ENCODE results near the gene DENND1A.
"Not testable (repeated sequence)": the region's sequence is repeated elsewhere in the genome, so short reads cannot be mapped to it uniquely, and the experiment has no call there.

The DENND1A gene

DNA sequence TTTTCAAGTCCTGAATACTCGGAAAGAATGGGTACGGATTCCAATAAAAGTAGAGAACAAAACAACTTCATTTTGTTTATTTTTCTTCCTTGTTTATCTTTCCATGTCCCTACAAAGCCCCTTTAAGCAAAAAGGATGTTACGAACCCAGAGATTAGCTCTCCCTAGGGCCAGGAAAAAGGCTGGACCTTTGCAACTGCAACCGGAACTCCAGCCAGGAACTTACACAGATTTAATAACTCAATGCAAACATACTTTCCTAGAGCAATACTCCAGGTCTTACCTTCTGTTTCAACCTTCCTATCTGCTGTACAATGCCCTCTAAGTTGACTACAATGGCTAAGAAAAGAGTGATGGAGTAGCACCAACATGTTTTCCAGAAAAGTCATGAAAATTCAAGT is 7.0 kb downstream of the DENND1A start:
- no peak for DNase-seq (ENCODE audit: low spot score)
- Mint-ChIP-seq H3K4me1 (ENCODE audit: low read depth) (peaks cover 10% of the 10 kb centered on the region), H3K4me3 (no peak overlapping the region), H3K27me3 (ENCODE audit: low read depth) (no peaks in the 10 kb centered on the region), H3K9me3 (peaks cover 12% of the 10 kb centered on the region), H3K36me3 (ENCODE audit: low read depth) (peaks cover 3% of the 10 kb centered on the region), H3K27ac (no peak overlapping the region)

DNA sequence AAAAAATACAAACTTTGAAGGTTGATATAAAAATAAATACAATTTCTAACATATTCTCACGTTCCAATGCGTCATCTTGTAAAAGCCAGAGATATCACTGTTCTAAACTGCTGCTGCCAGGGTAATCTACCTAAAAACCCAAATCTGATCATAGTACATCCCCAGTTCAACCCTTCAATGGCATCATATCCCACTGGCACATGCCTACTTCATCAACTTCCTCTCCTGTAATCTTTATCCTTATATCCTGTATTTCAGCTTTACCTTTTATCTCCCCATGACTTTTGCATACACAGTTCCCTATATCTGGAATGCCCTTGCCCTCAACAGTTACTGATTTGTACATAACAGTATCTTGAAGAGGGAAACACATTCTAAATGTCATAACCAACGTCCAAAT is 7.5 kb downstream of the DENND1A start:
- Mint-ChIP-seq H3K4me1 (ENCODE audit: low read depth) (peaks cover 6% of the 10 kb centered on the region), H3K4me3 (no peak overlapping the region), H3K27ac (no peak overlapping the region), H3K27me3 (ENCODE audit: low read depth) (no peaks in the 10 kb centered on the region), H3K36me3 (ENCODE audit: low read depth) (peaks cover 3% of the 10 kb centered on the region), H3K9me3 (peaks cover 12% of the 10 kb centered on the region)
- no peak for DNase-seq (ENCODE audit: low spot score)

DNA sequence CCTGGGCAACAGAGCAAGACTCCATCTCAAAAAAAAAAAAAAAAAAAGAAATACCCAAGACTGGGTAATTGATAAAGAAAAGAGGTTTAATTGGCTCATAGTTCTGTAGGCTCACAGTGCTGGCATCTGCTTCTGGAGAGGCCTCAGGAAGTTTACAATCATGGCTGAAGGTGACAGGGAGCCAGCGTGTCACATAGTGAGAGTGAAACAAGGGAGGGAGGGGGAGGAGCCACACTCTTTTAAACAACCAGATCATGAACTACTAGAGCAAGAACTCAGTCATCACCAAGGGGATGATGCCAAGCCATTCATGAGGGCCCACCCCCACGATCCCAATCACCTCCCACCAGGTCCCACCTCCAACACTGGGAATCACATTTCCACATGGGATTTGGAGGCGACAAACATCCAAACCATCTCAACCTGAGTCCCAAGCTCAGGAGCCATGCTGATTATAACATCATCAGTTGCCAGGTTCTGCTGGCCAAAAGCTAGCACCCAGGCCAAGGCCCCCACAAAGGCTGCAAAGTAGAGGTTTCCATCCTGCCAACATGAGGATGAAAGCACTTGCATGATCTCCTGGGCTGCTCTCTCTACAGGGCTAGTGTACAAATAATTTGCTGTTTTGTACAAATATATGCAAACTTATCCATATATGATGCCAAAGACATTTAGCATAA is 15.3 kb downstream of the DENND1A start:
- Mint-ChIP-seq H3K4me1 (ENCODE audit: low read depth) (peaks cover 2% of the 10 kb centered on the region), H3K4me3 (no peak overlapping the region), H3K27ac (no peak overlapping the region), H3K36me3 (ENCODE audit: low read depth) (no peaks in the 10 kb centered on the region), H3K27me3 (ENCODE audit: low read depth) (no peaks in the 10 kb centered on the region), H3K9me3 (no peaks in the 10 kb centered on the region)
- DNase-seq (ENCODE audit: low spot score), result no peak

DNA sequence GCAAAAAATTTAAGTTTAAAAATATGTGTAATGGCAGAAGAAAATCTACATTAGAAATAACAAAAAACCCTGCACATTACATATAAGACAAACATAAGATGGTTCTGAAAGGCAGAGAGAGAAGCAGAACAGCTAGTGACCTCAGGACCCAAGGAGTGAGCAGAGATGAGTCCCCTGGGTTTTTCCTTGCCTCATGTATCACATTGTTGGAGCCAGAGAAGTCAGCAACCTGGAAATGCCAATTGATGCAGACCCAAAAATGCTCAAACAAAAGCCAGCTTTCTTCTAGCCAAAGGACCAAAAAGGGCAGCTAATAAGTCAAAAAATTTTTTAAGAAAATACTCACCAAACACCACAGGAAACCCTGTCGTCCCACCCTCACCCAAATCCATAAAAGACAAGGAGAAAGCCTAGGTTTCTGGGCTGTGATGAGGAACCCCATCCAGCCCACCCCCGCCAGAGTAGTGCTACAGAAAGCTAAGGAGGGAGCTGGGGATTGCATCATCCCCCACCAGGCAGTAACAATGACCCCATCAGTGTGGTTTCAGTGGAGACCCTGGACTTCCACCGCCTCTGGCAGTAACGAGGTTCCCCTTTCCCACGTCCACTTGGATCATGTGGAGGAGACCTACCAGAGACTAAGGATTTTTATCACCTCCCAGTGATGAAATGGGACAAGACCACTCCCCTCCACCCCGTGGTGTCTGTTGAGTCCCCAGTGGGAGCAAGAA is 17.6 kb downstream of the DENND1A start:
- Mint-ChIP-seq H3K36me3 (ENCODE audit: low read depth) (no peaks in the 10 kb centered on the region), H3K9me3 (no peaks in the 10 kb centered on the region), H3K27me3 (ENCODE audit: low read depth) (no peaks in the 10 kb centered on the region), H3K27ac (no peak overlapping the region), H3K4me1 (ENCODE audit: low read depth) (peaks cover 2% of the 10 kb centered on the region), H3K4me3 (no peak overlapping the region)
- no peak for DNase-seq (ENCODE audit: low spot score)

DNA sequence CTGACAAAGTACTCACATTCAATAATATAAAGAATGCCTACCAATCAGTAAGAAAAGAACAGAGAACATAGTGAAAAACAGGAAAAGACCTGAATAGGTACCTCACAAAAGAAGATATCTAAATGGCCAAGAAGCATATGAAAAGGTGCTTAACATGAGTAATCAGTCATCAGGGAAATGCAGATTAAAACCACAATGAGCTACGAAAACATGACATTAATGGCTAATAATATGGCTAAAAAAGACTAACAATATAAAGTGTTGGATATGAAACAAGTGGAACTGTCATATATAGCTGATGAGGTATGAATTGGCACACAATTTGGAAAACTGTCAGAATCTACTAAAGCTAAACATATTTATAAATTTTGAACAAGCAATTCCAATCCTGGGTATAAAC is 18.9 kb downstream of the DENND1A start:
- H3K9me3 Mint-ChIP-seq, result no peaks in the 10 kb centered on the region
- H3K27me3 Mint-ChIP-seq (ENCODE audit: low read depth), result no peaks in the 10 kb centered on the region
- H3K36me3 Mint-ChIP-seq (ENCODE audit: low read depth), result no peaks in the 10 kb centered on the region

DNA sequence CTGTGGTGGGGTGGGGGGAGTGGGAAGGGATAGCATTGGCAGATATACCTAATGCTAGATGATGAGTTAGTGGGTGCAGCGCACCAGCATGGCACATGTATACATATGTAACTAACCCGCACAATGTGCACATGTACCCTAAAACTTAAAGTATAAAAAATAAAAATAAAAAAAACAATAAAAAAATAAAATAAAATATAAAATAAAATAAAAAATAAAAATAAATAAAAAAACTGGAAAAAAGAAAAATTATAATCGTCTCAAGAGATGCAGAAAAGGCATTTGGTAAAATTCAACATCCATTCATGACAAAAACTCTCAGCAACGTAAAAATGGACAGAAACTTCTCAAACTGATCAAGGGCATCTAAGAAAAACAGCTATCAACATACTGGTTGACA is 20.7 kb downstream of the DENND1A start:
- not testable (repeated sequence) for H3K4me3 Mint-ChIP-seq; DNase-seq (ENCODE audit: low spot score); H3K27ac Mint-ChIP-seq; H3K9me3 Mint-ChIP-seq; H3K36me3 Mint-ChIP-seq (ENCODE audit: low read depth); H3K27me3 Mint-ChIP-seq (ENCODE audit: low read depth); H3K4me1 Mint-ChIP-seq (ENCODE audit: low read depth)

More for the DNA sequence above, 18.9 kb downstream of the DENND1A start:
- Mint-ChIP-seq H3K4me3 (no peak overlapping the region), H3K4me1 (ENCODE audit: low read depth) (peaks cover 2% of the 10 kb centered on the region), H3K27ac (no peak overlapping the region)
- DNase-seq (ENCODE audit: low spot score), result no peak

DNA sequence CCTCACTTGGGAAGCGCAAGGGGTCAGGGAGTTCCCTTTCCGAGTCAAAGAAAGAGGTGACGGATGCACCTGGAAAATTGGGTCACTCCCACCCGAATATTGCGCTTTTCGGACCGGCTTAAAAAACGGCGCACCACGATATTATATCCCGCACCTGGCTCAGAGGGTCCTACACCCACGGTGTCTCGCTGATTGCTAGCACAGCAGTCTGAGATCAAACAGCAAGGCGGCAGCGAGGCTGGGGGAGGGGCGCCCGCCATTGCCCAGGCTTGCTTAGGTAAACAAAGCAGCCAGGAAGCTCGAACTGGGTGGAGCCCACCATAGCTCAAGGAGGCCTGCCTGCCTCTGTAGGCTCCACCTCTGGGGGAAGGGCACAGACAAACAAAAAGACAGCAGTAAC is 26.4 kb downstream of the DENND1A start:
- H3K27me3 Mint-ChIP-seq (ENCODE audit: low read depth); H3K4me1 Mint-ChIP-seq (ENCODE audit: low read depth); H3K9me3 Mint-ChIP-seq; H3K36me3 Mint-ChIP-seq (ENCODE audit: low read depth); DNase-seq (ENCODE audit: low spot score); H3K27ac Mint-ChIP-seq; H3K4me3 Mint-ChIP-seq: not testable (repeated sequence)

DNA sequence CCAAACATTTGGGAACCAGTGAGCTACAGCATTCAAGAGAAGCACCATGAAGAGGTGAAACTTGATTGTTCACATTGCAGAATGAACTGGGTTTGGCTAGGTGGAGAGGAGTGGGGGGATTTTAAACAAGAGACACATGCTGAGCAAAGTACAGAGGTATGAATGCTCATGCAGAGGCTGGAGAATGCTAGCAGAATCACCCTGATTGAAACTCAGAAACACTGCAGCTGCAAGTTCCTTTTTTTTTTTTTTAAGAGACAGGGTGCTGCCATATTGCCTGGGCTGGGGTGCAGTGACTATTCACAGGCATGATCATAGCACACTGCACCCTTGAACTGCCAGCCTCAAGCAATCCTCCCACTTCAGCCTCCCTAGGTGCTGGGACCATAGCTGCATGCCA is 35.1 kb downstream of the DENND1A start:
- H3K27ac Mint-ChIP-seq, result no peak overlapping the region
- no peaks in the 10 kb centered on the region for H3K27me3 Mint-ChIP-seq (ENCODE audit: low read depth)
- no peaks in the 10 kb centered on the region for H3K36me3 Mint-ChIP-seq (ENCODE audit: low read depth)
- H3K4me3 Mint-ChIP-seq, result no peak overlapping the region
- no peaks in the 10 kb centered on the region for H3K9me3 Mint-ChIP-seq
- no peak for DNase-seq (ENCODE audit: low spot score)
- H3K4me1 Mint-ChIP-seq (ENCODE audit: low read depth), result no peaks in the 10 kb centered on the region

DNA sequence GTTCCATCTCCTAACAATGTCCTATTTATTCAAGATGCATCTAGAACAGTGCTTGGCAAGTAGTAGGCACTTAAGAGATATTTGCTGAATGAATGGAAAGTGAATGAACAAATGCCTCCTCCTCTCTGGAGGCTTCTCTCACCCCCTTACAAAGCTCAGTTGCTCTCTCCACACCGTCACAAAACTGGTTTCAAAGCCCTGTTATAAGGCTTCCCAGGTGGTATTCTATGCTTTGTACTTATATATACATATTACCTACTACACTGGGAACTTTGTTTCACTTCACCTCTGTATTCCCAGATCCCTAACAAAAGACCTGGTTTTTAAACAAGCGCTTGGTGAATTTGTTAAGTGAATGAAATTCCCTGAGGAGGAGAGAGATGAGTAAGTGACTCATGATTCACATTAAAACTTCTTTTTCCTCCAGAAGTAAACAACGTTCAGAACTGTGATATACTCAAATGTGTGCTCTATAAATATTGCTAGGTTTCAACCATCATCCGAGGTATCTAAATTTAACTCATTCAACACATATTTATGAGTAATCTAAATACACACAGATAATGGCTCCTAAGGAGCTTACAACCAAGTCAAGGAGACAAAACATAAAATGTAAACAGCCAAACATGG is 36.0 kb downstream of the DENND1A start:
- DNase-seq (ENCODE audit: low spot score), result no peak
- H3K4me1 Mint-ChIP-seq (ENCODE audit: low read depth), result no peaks in the 10 kb centered on the region
- no peaks in the 10 kb centered on the region for H3K36me3 Mint-ChIP-seq (ENCODE audit: low read depth)
- H3K27me3 Mint-ChIP-seq (ENCODE audit: low read depth), result no peaks in the 10 kb centered on the region
- H3K27ac Mint-ChIP-seq, result no peak overlapping the region
- no peaks in the 10 kb centered on the region for H3K9me3 Mint-ChIP-seq
- no peak overlapping the region for H3K4me3 Mint-ChIP-seq

DNA sequence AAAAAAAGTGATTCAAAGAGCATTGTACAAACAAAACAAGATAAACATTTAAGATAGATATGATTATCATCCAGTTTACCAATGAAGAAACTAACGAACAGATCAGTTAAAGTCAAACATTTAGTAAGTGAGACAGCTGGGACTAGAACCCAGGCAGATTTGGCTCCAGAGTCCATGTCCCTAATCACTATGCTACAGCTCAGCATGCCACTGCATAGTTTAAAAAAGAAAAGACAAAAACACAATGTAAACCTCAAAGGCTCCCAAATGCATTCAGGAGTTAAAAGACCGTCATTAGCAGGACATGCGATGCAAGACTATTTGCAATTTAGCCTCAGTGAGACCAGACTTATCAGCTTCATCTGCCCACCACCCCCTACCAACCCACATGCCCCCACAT is 36.8 kb downstream of the DENND1A start:
- no peak overlapping the region for H3K4me3 Mint-ChIP-seq
- H3K27ac Mint-ChIP-seq, result no peak overlapping the region
- no peak for DNase-seq (ENCODE audit: low spot score)
- no peaks in the 10 kb centered on the region for H3K27me3 Mint-ChIP-seq (ENCODE audit: low read depth)
- H3K9me3 Mint-ChIP-seq, result no peaks in the 10 kb centered on the region
- H3K36me3 Mint-ChIP-seq (ENCODE audit: low read depth), result no peaks in the 10 kb centered on the region
- no peaks in the 10 kb centered on the region for H3K4me1 Mint-ChIP-seq (ENCODE audit: low read depth)

DNA sequence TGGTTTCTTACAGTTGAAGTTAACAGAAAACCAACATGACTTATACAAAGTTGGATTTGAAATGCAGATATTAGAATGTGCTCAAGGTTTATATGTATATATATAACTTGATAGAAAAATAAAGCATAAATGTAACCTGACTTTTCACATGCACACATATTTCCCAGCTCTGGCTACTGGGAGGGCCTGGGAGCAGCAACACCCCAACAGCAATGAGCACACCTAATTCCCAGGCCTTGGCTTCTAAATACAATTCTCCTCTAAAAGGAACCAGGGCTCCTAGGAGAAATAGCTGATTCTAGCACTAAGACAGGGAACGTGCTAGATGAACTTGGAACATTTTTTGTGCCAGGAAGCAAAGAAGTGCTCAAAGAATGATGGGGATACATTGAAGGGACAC is 42.1 kb downstream of the DENND1A start:
- H3K27me3 Mint-ChIP-seq (ENCODE audit: low read depth), result no peaks in the 10 kb centered on the region
- H3K36me3 Mint-ChIP-seq (ENCODE audit: low read depth), result no peaks in the 10 kb centered on the region
- H3K4me1 Mint-ChIP-seq (ENCODE audit: low read depth), result no peaks in the 10 kb centered on the region
- no peak for DNase-seq (ENCODE audit: low spot score)
- no peak overlapping the region for H3K4me3 Mint-ChIP-seq
- H3K9me3 Mint-ChIP-seq, result no peaks in the 10 kb centered on the region
- H3K27ac Mint-ChIP-seq, result no peak overlapping the region

DNA sequence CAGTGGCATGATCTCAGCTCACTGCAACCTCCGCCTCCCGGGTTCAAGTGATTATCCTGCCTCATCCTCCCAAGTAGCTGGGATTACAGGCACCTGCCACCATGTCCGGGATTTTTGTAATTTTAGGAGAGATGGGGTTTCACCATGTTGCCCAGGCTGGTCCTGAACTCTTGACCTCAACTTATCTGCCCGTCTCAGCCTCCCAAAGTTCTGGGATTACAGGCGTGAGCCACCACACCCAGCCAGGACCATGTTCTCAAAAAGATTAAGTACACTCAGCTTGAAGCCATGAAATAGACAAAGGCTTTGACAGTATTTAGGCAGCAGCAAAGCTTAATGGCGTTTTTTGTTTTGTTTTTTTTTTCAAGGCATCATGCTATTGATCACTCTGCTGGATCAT is 44.1 kb downstream of the DENND1A start:
- not testable (repeated sequence) for H3K4me3 Mint-ChIP-seq, H3K9me3 Mint-ChIP-seq

DNA sequence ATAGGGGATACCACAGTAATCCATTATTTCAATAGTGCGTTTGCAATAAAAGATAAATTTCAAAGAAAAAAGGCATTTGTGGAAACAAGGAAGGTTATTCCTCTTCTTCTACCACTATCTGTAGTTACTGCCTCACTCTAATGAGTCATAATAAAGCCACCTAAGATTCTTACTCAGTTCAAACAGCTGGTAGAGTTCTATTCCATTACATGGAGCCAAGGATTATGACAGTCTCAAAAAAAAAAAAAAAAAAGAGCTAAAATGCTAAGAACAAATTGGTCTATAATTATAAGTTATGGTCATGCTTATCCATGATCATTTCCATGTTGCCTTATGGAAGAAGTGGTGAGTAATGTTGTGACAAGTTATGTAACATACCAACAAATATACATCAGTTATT is 46.3 kb downstream of the DENND1A start:
- peaks cover 1% of the 10 kb centered on the region for H3K36me3 Mint-ChIP-seq (ENCODE audit: low read depth)
- H3K9me3 Mint-ChIP-seq, result no peaks in the 10 kb centered on the region
- no peak for DNase-seq (ENCODE audit: low spot score)
- H3K27ac Mint-ChIP-seq, result no peak overlapping the region
- H3K27me3 Mint-ChIP-seq (ENCODE audit: low read depth), result no peaks in the 10 kb centered on the region
- H3K4me3 Mint-ChIP-seq, result no peak overlapping the region
- H3K4me1 Mint-ChIP-seq (ENCODE audit: low read depth), result peaks cover 7% of the 10 kb centered on the region

More for the DNA sequence above, 44.1 kb downstream of the DENND1A start:
- not testable (repeated sequence) for H3K4me1 Mint-ChIP-seq (ENCODE audit: low read depth); DNase-seq (ENCODE audit: low spot score); H3K27ac Mint-ChIP-seq; H3K27me3 Mint-ChIP-seq (ENCODE audit: low read depth); H3K36me3 Mint-ChIP-seq (ENCODE audit: low read depth)

DNA sequence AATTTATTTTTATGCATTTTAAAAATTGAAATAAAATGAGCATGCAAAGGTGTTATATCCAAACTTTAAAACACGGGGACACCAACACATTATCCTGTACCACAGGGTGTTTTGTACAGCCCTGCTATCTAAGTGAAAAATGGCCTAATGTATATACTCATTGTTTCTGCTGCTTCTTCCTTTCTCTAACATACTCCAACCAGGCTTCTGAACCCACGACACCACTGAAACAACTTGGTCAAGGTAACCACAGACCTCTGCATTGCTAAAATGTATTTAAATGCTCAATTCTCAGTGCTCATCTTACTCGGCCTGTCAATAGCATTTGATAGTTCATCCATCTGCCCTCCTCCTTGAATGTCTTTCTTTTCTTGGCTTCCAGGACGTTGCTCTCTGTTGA is 48.3 kb downstream of the DENND1A start:
- Mint-ChIP-seq H3K36me3 (ENCODE audit: low read depth) (peaks cover 1% of the 10 kb centered on the region), H3K9me3 (no peaks in the 10 kb centered on the region), H3K4me3 (no peak overlapping the region), H3K4me1 (ENCODE audit: low read depth) (peaks cover 7% of the 10 kb centered on the region), H3K27ac (no peak overlapping the region), H3K27me3 (ENCODE audit: low read depth) (no peaks in the 10 kb centered on the region)
- DNase-seq (ENCODE audit: low spot score), result no peak
